Peyer's patch (tissue), 4 donors: ENCODE data around the gene FA2H. TPM values are rescaled to one million over a fixed set of nuclear protein-coding genes. Genes with fewer than 3 reads are reported as not detected.
A peak's percentile ranks its signal among the peaks of the same experiment; 100 is the strongest.
"Not testable (repeated sequence)": the region's sequence is repeated elsewhere in the genome, so short reads cannot be mapped to it uniquely, and the experiment has no call there.

Experiments used
- DNase-seq, 3 donors: peaks; one replicate each; pipeline ENCODE4 v3.0.0-alpha.2; 2017 to 2019
- H3K27ac ChIP-seq, 4 donors: fragments of 200-600 bp; sonication (generic); one replicate each; pipeline ENCODE4 v1.5.1; 2016 to 2019
- H3K27me3 ChIP-seq, 2 donors: fragments of 200-600 bp; sonication (generic); one replicate each; pipeline ENCODE4 v1.5.1; 2019
- H3K36me3 ChIP-seq, 3 donors: fragments of 200-600 bp; sonication (generic); one replicate each; pipeline ENCODE4 v1.5.1; 2016 to 2019
- H3K4me1 ChIP-seq, 4 donors: fragments of 200-600 bp; sonication (generic); one replicate each; pipeline ENCODE4 v1.5.1; 2016 to 2019
- H3K4me3 ChIP-seq, 4 donors: fragments of 200-600 bp; sonication (generic); 1 replicate in 3 of 4; 2 replicates in 1 of 4; pipeline ENCODE4 v1.5.1; 2016 to 2019; ENCODE audit warnings: mild to moderate bottlenecking in 1 of 4
- H3K9me3 ChIP-seq, 4 donors: fragments of 200-600 bp; sonication (generic); one replicate each; pipeline ENCODE4 v1.5.1; 2016 to 2019; ENCODE audit warnings: mild to moderate bottlenecking in 1 of 4
- POLR2A ChIP-seq, 2 donors: fragments of 450-650 bp; IDR thresholded peaks; one replicate each; pipeline ENCODE4 v1.5.1; 2017; ENCODE audit warnings: antibody characterized with exemption in 2 of 2, mild to moderate bottlenecking in 2 of 2, moderate library complexity in 2 of 2
- total RNA-seq, 4 donors: library from RNA; depleted of rRNA; stranded (reverse); fragments of >200 nt; gene quantifications; one replicate each; pipeline ENCODE4 v1.1.0, GENCODE V29; 2016
- TF ChIP-seq, protein P1 (sequence below), 6 experiments: fragments of 450-650 bp in 4 of 6; fragments of 200-600 bp in 2 of 6; sonication (generic) in 1 of 6; IDR thresholded peaks; one replicate each; pipeline ENCODE4 v1.5.1; 2017 to 2019; ENCODE audit warnings: antibody characterized with exemption in 6 of 6, mild to moderate bottlenecking in 3 of 6, moderate library complexity in 1 of 6

The FA2H gene
- total RNA-seq, 4 donors from 2014 or later, result 6.6 to 36.9 (median 24.7) TPM

DNA sequence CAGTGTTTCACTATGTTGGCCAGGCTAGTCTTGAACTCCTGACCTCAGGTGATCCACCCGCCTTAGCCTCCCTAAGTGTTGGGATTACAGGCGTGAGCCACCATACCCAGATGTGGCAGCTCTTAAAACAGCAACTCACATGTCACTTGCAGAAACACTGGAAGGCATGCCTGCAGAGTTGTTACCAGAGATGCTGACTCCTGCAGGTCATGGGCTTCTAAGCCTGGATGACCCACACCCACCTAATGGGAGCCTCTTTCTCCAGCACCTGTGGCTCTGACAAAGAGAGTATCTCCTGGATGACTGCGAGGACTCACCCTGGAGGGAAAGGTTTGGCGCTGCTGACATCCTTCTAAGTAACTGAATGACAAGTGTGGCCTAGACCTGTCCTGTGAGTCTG lies 96.8 kb downstream of the FA2H start:
- no peak overlapping the region for H3K27ac ChIP-seq
- H3K4me1 ChIP-seq, result no peaks in the 10 kb centered on the region
- H3K4me3 ChIP-seq, result no peak overlapping the region
- H3K9me3 ChIP-seq, result no peaks in the 10 kb centered on the region
- DNase-seq, result no peak
- H3K36me3 ChIP-seq, result peaks cover 0 to 77% (median 0%) of the 10 kb centered on the region in 3 donors
- no peaks in the 10 kb centered on the region for H3K27me3 ChIP-seq
- TF ChIP-seq, protein P1, sequence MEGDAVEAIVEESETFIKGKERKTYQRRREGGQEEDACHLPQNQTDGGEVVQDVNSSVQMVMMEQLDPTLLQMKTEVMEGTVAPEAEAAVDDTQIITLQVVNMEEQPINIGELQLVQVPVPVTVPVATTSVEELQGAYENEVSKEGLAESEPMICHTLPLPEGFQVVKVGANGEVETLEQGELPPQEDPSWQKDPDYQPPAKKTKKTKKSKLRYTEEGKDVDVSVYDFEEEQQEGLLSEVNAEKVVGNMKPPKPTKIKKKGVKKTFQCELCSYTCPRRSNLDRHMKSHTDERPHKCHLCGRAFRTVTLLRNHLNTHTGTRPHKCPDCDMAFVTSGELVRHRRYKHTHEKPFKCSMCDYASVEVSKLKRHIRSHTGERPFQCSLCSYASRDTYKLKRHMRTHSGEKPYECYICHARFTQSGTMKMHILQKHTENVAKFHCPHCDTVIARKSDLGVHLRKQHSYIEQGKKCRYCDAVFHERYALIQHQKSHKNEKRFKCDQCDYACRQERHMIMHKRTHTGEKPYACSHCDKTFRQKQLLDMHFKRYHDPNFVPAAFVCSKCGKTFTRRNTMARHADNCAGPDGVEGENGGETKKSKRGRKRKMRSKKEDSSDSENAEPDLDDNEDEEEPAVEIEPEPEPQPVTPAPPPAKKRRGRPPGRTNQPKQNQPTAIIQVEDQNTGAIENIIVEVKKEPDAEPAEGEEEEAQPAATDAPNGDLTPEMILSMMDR (IDR thresholded peaks at IDR 0.05), result no peak
- no peak for TF ChIP-seq POLR2A (IDR thresholded peaks at IDR 0.05)

GRCh38 chr16:74673876-74674275 lies 100.7 kb downstream of the FA2H start:
- no peaks in the 10 kb centered on the region for H3K27me3 ChIP-seq
- TF ChIP-seq POLR2A (IDR thresholded peaks at IDR 0.05), result no peak
- TF ChIP-seq, protein P1 (IDR thresholded peaks at IDR 0.05), result no peak
- no peaks in the 10 kb centered on the region for H3K9me3 ChIP-seq
- H3K27ac ChIP-seq, result no peak overlapping the region
- no peak for DNase-seq
- H3K4me3 ChIP-seq, result no peak overlapping the region
- H3K4me1 ChIP-seq, result no peaks in the 10 kb centered on the region
- peaks cover 0 to 52% (median 0%) of the 10 kb centered on the region in 3 donors for H3K36me3 ChIP-seq

DNA sequence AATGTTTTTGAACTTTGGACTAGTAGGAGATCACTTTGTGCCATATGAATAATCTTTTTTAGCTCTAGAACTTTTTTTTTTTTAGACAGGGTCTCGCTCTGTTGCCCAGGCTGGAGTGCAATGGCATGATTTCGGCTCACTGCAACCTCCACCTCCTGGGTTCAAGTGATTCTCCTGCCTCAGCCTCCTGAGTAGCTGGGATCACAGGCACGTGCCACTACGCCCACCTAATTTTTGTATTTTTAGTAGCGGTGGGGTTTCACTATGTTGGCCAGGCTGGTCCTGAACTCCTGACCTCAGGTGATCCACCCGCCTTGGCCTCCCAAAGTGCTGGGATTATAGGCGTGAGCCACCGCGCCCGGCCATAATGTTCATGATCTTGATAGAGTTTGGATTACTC lies 105.7 kb downstream of the FA2H start:
- not testable (repeated sequence) for H3K27me3 ChIP-seq, DNase-seq, H3K27ac ChIP-seq, H3K9me3 ChIP-seq, H3K4me3 ChIP-seq
- H3K36me3 ChIP-seq, result peaks cover 0 to 20% (median 0%) of the 10 kb centered on the region in 3 donors
- peaks cover 0 to 13% (median 7%) of the 10 kb centered on the region in 4 donors for H3K4me1 ChIP-seq

DNA sequence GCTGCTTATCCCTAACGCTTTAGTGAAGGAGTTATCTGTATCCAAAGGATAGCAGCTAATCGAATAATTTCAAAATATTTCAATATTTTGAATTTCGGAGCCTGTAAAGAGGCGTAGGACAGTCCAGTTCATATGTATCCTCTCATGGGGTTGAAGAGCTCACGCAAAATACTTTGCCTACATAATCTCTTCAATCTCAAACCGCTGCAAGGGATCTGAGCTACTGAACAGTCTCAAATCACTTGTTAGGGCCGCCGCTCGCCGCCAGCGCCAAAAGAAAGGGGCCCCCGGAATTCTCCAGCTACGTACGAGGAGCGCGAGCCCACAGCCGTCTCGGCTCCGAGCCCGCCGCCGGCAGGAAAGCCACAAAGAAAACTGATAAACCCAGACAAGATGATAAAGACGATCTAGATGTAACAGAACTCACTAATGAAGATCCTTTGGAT lies 107.3 kb downstream of the FA2H start:
- Histone ChIP-seq H3K9me3 (no peaks in the 10 kb centered on the region), H3K36me3 (peaks cover 0 to 26% (median 0%) of the 10 kb centered on the region in 3 donors), H3K4me3 (peak overlapping the region; percentile 85 to 94 (median 90)), H3K27ac (peak overlapping the region in 2 of 4 donors; percentile 28 to 82), H3K4me1 (peaks cover 0 to 13% (median 7%) of the 10 kb centered on the region in 4 donors), H3K27me3 (no peaks in the 10 kb centered on the region)
- TF ChIP-seq, protein P1 (IDR thresholded peaks at IDR 0.05), result no peak
- no peak for TF ChIP-seq POLR2A (IDR thresholded peaks at IDR 0.05)
- peak; percentile 35 to 64 (median 62) for DNase-seq

GRCh38 chr16:74666425-74667254 lies 108.0 kb downstream of the FA2H start, which contains the start of gene RFWD3:
Gene RFWD3, minus strand, starts transcription at chr16:74666877. Its CDS starts 5,428 bp downstream, at chr16:74661449.
- Histone ChIP-seq H3K27ac (peak within 1 kb of the TSS; percentile 69 to 82 (median 78)), H3K27me3 (no peaks in the 10 kb centered on the region)

More at GRCh38 chr16:74666425-74667254, 108.0 kb downstream of the FA2H start, which contains the start of gene RFWD3:
- Histone ChIP-seq H3K4me3 (peak within 1 kb of the TSS; percentile 85 to 94 (median 90)), H3K36me3 (peaks cover 0 to 26% (median 0%) of the 10 kb centered on the region in 3 donors), H3K9me3 (no peaks in the 10 kb centered on the region), H3K4me1 (peaks cover 0 to 13% (median 7%) of the 10 kb centered on the region in 4 donors)
- TF ChIP-seq, protein P1 (IDR thresholded peaks at IDR 0.05), result no peak
- peak; percentile 68 to 80 for TF ChIP-seq POLR2A (IDR thresholded peaks at IDR 0.05)
- DNase-seq, result peak; percentile 94 to 99 (median 97)
